ENCODE results near the gene C2CD4C.
A peak's percentile ranks its signal among the peaks of the same experiment; 100 is the strongest.
"Not testable (repeated sequence)": the region's sequence is repeated elsewhere in the genome, so short reads cannot be mapped to it uniquely, and the experiment has no call there.

The C2CD4C gene

GRCh38 chr19:397941-398706 lies 10.8 kb downstream of the C2CD4C start:
- no peak for DNase-seq

DNA sequence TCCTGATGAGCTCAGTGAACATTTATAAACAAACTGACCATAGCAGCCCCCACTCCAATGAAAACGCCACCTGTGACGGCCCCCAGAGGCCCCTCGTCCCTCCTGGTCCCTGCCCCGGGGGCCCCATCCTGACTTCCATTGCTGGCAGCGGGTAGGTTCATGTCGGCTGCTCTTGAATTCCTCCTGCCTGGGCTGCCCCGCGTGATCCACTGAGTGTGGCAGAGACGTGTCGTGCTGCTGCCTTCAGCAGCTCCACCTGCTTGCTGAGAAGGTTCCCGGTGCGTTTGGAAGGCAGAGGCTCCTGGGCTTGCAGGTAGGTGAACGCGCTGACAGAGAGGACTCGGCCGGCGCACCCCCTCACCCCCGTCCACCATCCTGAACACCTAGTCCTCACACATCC lies 11.6 kb downstream of the C2CD4C start:
- no peak for DNase-seq

DNA sequence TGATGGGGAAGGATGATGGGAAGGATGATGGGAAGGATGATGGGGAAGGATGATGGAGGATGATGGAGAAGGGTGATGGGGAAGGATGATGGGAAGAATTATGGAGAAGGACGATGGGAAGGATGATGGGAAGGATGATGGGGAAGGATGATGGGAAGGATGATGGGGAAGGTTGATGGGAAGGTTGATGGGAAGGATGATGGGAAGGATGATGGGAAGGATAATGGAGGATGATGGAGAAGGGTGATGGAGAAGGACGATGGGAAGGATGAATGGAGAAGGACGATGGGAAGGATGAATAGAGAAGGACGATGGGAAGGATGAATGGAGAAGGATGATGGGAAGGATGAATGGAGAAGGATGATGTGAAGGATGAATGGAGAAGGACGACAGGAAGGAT lies 13.5 kb downstream of the C2CD4C start:
- DNase-seq, result no peak

- DNase-seq, result not testable (repeated sequence)
These were observed 14.1 kb downstream of the C2CD4C start for GRCh38 chr19:394857-395256.

DNA sequence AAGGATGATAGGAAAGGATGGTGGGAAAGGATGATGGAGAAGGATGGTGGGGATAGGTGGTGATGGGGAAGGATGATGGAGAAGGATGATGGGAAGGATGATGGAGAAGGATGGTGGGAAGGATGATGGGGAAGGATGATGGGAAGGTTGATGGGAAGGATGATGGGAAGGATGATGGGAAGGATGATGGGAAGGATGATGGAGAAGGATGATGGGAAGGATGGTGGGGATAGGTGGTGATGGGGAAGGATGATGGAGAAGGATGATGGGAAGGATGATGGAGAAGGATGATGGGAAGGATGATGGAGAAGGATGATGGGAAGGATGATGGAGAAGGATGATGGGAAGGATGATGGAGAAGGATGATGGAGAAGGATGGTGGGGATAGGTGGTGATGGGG lies 15.4 kb downstream of the C2CD4C start:
- DNase-seq, result not testable (repeated sequence)

DNA sequence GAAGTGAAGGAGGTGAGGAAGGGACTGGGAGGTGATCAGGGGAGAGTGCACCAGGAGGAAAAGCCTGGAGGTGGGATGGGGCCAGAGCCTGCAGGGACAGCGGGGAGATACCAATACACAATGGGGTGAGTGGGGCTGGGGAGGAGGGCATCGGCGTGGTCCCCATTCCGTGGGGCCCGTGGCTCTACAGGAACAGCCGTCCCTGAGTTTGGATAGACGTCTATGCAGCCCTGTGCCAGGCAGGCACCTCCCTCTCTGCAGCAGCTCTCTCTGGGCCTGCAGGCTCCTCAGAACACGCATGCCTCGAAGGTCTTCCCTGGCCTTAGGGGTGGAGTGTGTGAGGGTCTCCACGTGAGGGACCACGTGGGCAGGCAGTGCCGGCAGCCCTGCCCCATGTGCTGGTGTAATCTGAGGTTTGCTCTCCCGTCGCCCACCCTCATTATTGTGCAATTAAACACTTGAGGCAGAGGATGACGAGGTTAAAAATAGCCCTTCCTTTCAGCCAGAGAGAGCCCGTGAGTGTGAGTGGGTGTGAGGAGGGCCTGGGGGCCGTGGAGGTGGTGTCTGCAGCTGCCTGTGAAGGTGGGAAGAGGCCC lies 16.5 kb downstream of the C2CD4C start:
- no peak for DNase-seq

DNA sequence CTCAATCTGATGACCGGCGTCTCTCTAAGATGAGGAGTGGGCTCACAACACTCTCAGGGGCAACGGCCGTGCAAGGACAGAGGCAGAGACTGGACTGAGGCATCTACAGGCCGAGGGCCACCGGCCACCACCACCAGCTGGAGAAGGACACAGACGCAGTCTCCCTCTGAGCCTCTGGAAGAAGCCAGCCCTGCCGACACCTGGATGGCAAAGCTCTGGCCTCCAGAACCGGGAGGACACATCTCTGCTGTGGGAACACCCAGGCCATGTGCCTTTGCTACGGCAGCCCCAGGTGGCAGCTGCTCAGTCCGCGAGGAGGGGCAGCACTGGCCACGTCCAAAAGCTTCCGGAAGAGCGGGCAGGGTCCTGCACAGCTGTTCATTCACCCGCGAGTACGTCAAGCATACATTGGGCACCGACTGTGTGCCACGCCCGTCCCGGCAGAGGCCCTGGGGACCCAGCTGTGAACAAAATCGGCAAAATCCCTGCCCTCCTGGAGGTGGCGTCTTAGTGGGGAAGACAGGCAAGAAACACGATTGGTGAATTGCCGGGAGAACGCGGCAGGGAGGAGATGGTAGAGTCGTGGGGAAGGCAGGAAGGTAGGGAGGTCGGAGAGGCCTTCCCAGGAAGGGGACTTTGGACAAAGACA lies 17.1 kb downstream of the C2CD4C start:
- DNase-seq, result no peak

DNA sequence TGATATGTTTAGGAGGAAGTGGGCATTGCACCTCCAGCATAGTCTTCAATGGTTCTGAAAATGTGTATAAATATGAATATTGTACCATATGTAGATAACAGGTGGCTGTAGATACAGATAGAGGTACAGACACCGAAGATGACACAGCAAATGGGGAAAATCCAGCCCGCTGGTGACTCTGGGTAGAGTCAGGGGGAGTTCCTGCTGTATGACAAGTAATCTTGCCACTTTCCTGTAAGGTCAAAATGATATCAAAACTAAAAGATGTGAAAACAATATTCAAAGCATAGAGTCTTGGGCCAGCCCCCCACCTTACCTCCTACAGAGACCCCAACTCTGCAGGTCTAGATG lies 17.8 kb downstream of the C2CD4C start:
- DNase-seq, result no peak

GRCh38 chr19:390386-391206 lies 18.4 kb downstream of the C2CD4C start:
- no peak for DNase-seq

DNA sequence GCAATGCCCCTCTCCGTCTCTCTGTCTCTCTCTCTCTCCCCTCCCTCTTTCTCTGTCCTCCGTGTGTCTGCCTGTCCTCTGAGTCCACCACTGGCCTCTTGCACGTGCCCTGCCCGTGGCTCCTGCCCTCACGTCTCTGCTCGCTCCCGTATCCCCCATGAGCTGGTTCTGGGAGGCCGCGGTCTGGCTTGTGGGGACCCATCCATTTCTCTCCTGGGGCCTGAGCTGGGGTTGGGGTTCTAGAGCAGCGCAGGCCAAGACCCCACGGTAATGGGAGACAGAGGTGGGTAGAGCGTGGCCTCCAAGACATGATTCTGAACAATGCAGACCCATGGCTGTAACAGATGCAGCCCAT lies 19.0 kb downstream of the C2CD4C start:
- no peak for DNase-seq

- DNase-seq, result no peak
These were observed 19.6 kb downstream of the C2CD4C start for GRCh38 chr19:389255-389934.

DNA sequence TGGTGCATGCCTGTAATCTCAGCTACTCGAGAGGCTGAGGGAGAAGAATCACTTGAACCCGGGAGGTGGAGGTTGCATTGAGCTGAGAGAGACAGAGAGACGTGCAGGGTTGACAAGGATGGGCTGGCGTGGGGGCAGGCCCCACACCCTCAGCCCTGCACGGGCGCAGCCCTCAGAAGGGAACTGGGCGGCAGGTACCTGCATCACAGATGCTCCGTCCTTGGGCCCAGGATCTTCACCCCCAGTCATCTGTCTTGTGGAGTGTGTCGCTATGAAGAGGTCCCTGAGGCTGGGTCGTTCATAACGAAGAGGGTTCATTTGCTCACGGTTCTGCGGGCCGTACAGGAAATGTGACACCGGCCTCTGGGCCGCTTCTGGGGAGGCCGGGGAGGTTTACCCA lies 20.3 kb downstream of the C2CD4C start:
- no peak for DNase-seq

GRCh38 chr19:387777-388176 lies 21.2 kb downstream of the C2CD4C start:
- no peak for DNase-seq

DNA sequence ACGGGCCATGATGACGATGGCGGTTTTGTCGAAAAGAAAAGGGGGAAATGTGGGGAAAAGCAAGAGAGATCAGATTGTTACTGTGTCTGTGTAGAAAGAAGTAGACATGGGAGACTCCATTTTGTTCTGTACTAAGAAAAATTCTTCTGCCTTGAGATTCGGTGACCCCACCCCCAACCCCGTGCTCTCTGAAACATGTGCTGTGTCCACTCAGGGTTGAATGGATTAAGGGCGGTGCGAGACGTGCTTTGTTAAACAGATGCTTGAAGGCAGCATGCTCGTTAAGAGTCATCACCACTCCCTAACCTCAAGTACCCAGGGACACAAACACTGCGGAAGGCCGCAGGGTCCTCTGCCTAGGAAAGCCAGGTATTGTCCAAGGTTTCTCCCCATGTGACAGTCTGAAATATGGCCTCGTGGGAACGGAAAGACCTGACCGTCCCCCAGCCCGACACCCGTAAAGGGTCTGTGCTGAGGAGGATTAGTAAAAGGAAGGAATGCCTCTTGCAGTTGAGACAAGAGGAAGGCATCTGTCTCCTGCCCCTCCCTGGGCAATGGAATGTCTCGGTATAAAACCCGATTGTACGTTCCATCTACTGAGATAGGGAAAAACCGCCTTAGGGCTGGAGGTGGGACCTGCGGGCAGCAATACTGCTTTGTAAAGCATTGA lies 22.2 kb downstream of the C2CD4C start:
- not testable (repeated sequence) for DNase-seq

DNA sequence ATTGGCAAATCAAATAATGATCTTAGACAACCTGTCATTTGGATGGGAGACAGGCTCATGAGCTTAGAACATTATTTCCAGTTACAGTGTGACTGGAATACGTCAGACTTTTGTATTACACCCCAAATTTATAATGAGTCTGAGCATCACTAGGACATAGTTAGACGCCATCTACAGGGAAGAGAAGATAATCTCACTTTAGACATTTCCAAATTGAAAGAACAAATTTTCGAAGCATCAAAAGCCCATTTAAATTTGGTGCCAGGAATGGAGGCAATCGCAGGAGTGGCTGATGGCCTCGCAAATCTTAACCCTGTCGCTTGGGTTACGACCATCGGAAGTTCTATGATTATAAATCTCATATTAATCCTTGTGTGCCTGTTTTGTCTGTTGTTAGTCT lies 22.8 kb downstream of the C2CD4C start:
- not testable (repeated sequence) for DNase-seq

DNA sequence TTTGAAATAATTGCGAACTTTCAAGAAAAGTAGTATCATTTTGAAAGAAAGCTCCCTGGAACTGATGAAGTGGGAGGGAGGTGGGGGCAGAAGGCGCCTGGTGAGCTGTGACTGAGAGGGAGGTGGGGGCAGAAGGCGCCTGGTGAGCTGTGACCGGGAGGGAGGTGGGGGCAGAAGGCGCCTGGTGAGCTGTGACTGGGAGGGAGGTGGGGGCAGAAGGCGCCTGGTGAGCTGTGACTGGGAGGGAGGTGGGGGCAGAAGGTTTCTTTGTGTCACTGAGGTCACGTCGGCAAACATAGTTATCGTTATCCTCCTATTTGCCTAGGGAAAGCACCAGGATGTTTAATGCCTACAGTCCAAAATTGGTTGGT lies 24.2 kb downstream of the C2CD4C start:
- DNase-seq, result no peak

- DNase-seq, result no peak
These were observed 24.8 kb downstream of the C2CD4C start for GRCh38 chr19:383922-384798.

DNA sequence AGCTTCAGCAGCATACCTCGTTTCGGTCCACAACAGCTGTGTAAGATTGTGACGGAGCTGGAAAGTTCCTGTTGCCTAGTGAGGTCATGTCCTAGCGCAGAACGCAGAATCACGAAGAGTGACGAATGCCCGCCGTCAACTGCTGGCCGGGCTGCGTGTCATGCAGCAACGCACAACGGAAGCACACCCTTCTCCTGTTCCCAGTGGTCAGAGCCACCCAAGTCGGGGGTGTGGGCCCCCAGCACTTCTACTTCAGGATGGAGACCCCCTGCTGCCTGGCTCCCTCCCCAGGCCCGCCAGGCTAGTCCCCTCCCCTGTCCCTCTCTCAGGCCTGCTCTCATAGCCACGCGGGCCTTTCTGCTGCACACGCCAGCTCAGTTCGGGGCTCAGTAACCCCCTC lies 25.9 kb downstream of the C2CD4C start:
- DNase-seq, result no peak

- DNase-seq, result peak; percentile 70
These were observed 26.4 kb downstream of the C2CD4C start for GRCh38 chr19:382578-382977.

DNA sequence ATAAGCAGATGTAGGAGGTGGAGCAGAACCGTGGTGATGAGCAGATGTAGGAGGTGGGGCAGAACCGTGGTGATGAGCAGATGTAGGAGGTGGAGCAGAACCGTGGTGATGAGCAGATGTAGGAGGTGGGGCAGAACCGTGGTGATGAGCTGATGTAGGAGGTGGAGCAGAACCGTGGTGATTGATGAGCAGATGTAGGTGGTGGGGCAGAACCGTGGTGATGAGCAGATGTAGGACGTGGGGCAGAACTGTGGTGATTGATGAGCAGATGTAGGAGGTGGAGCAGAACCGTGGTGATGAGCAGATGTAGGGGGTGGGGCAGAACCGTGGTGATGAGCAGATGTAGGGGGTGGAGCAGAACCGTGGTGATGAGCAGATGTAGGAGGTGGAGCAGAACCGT lies 27.0 kb downstream of the C2CD4C start:
- peak; percentile 24 for DNase-seq

GRCh38 chr19:380618-381219 lies 28.2 kb downstream of the C2CD4C start:
- not testable (repeated sequence) for DNase-seq

Measured in DMS53 (cell line).